Mesothelial cell of epicardium (in vitro differentiated cells): ENCODE results near the gene DEUP1. TPM values are rescaled to one million over a fixed set of nuclear protein-coding genes. Genes with fewer than 3 reads are reported as not detected.

Experiments used
- DNase-seq, 2 experiments: peaks; one replicate each; pipeline ENCODE4 v3.0.0; 2021; ENCODE audit warnings: low spot score in 2 of 2; ENCODE audit not compliant: unreplicated experiment in 2 of 2
- H3K27ac Mint-ChIP-seq: 2 replicates; pipeline ENCODE4 v1.8.0; 2021; ENCODE audit warnings: mixed read lengths
- H3K27me3 Mint-ChIP-seq: 2 replicates; pipeline ENCODE4 v1.8.0; 2021; ENCODE audit warnings: low read depth, mixed read lengths
- H3K36me3 Mint-ChIP-seq: 2 replicates; pipeline ENCODE4 v1.8.0; 2021; ENCODE audit warnings: mixed read lengths
- H3K4me1 Mint-ChIP-seq: 2 replicates; pipeline ENCODE4 v1.8.0; 2021; ENCODE audit warnings: mixed read lengths
- H3K4me3 Mint-ChIP-seq: 2 replicates; pipeline ENCODE4 v1.8.0; 2021; ENCODE audit warnings: mild to moderate bottlenecking, moderate library complexity, mixed read lengths
- H3K9me3 Mint-ChIP-seq: 2 replicates; pipeline ENCODE4 v1.8.0; 2021; ENCODE audit warnings: mixed read lengths
- CTCF ChIP-seq: fragments of 200-600 bp; sonication (generic); IDR thresholded peaks from one replicate; pipeline ENCODE4 v1.5.0; 2021; ENCODE audit warnings: antibody characterized with exemption; ENCODE audit not compliant: unreplicated experiment
- total RNA-seq: library from RNA; stranded (reverse); gene quantifications from 3 replicates; pipeline ENCODE4 v1.2.1, GENCODE V29; 2021

The DEUP1 gene
- total RNA-seq, 1 donor from 2014 or later: 1.2 TPM

- Mint-ChIP-seq H3K4me3 (no peak overlapping the region), H3K4me1 (no peaks in the 10 kb centered on the region), H3K27ac (no peak overlapping the region), H3K27me3 (no peaks in the 10 kb centered on the region), H3K36me3 (peaks cover 19% of the 10 kb centered on the region), H3K9me3 (peaks cover 39% of the 10 kb centered on the region)
- DNase-seq: no peak
- TF ChIP-seq CTCF: no peak
Observed at GRCh38 chr11:93319224-93319839, 11.2 kb upstream of the DEUP1 start.

GRCh38 chr11:93320230-93320629 is 10.3 kb upstream of the DEUP1 start:
- H3K27me3 Mint-ChIP-seq: no peaks in the 10 kb centered on the region
- peaks cover 32% of the 10 kb centered on the region for H3K9me3 Mint-ChIP-seq
- no peak overlapping the region for H3K4me3 Mint-ChIP-seq

GRCh38 chr11:93322207-93322606 is 8.3 kb upstream of the DEUP1 start:
- DNase-seq: no peak
- Mint-ChIP-seq H3K27ac (no peak overlapping the region), H3K36me3 (peaks cover 2% of the 10 kb centered on the region), H3K4me1 (no peaks in the 10 kb centered on the region), H3K9me3 (peaks cover 20% of the 10 kb centered on the region), H3K4me3 (no peak overlapping the region), H3K27me3 (no peaks in the 10 kb centered on the region)
- TF ChIP-seq CTCF: no peak

More at GRCh38 chr11:93320230-93320629, 10.3 kb upstream of the DEUP1 start:
- DNase-seq: no peak
- TF ChIP-seq CTCF: no peak
- peaks cover 12% of the 10 kb centered on the region for H3K36me3 Mint-ChIP-seq
- H3K27ac Mint-ChIP-seq: no peak overlapping the region
- no peaks in the 10 kb centered on the region for H3K4me1 Mint-ChIP-seq

GRCh38 chr11:93323747-93324146 is 6.8 kb upstream of the DEUP1 start:
- TF ChIP-seq CTCF: no peak
- H3K4me3 Mint-ChIP-seq: no peak overlapping the region
- no peak for DNase-seq
- no peaks in the 10 kb centered on the region for H3K27me3 Mint-ChIP-seq
- H3K9me3 Mint-ChIP-seq: peaks cover 9% of the 10 kb centered on the region
- H3K36me3 Mint-ChIP-seq: peaks cover 2% of the 10 kb centered on the region
- no peak overlapping the region for H3K27ac Mint-ChIP-seq
- no peaks in the 10 kb centered on the region for H3K4me1 Mint-ChIP-seq

GRCh38 chr11:93324500-93324899 is 6.0 kb upstream of the DEUP1 start:
- no peak overlapping the region for H3K27ac Mint-ChIP-seq
- no peaks in the 10 kb centered on the region for H3K4me1 Mint-ChIP-seq
- peaks cover 2% of the 10 kb centered on the region for H3K9me3 Mint-ChIP-seq
- TF ChIP-seq CTCF: no peak
- H3K36me3 Mint-ChIP-seq: no peaks in the 10 kb centered on the region
- H3K27me3 Mint-ChIP-seq: no peaks in the 10 kb centered on the region
- DNase-seq: no peak
- H3K4me3 Mint-ChIP-seq: no peak overlapping the region

- no peak for TF ChIP-seq CTCF
- H3K9me3 Mint-ChIP-seq: no peaks in the 10 kb centered on the region
- H3K36me3 Mint-ChIP-seq: no peaks in the 10 kb centered on the region
- peaks cover 7% of the 10 kb centered on the region for H3K4me1 Mint-ChIP-seq
- peaks cover 7% of the 10 kb centered on the region for H3K27me3 Mint-ChIP-seq
- no peak for DNase-seq
- no peak overlapping the region for H3K4me3 Mint-ChIP-seq
- H3K27ac Mint-ChIP-seq: no peak overlapping the region
Observed at GRCh38 chr11:93326681-93327080, 3.9 kb upstream of the DEUP1 start.
